Fibroblast of mammary gland (primary cell): ENCODE data around the gene SAFB.

Experiments
- DNase-seq: peaks from one replicate; pipeline ENCODE4 v3.0.0-alpha.2; 2010; ENCODE audit warnings: low read depth
- H3K4me3 ChIP-seq: 2 replicates; pipeline ENCODE4 v1.5.1; 2011; ENCODE audit warnings: low read depth, mild to moderate bottlenecking, low read length, moderate library complexity; ENCODE audit not compliant: control insufficient read depth
- TF ChIP-seq, protein P1 (sequence below): conservative IDR thresholded peaks from 2 replicates; pipeline ENCODE4 v1.5.1; 2011; ENCODE audit warnings: low read depth, low read length, inconsistent platforms; ENCODE audit not compliant: control insufficient read depth, insufficient read depth

The SAFB gene

DNA sequence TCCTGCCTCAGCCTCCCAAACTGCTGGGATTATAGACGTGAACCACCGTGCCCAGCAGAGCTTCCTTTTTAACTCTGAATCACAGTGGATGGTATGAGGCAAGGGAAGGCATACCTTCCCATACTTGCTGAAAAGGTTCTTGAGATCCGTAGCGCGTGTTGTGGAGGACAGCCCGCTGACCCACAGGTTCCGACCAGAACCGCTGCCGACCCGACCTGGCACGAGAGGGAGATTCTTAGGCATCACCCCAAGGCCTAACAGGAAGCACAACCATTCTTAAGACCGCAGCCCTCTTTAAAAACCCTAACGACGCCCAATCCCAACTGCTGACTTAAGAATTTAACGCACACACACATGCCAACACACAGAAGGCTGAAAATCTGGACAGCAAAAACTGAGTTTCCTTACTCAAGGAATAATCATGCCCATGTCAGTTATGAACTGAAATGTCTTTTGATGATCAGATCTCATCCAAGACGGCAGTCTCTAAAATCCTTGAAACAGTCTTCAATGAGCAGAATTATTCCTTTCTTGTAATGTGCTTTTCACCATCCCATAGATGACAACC is 12.9 kb upstream of the SAFB start:
- DNase-seq = no peak
- TF ChIP-seq, protein P1, sequence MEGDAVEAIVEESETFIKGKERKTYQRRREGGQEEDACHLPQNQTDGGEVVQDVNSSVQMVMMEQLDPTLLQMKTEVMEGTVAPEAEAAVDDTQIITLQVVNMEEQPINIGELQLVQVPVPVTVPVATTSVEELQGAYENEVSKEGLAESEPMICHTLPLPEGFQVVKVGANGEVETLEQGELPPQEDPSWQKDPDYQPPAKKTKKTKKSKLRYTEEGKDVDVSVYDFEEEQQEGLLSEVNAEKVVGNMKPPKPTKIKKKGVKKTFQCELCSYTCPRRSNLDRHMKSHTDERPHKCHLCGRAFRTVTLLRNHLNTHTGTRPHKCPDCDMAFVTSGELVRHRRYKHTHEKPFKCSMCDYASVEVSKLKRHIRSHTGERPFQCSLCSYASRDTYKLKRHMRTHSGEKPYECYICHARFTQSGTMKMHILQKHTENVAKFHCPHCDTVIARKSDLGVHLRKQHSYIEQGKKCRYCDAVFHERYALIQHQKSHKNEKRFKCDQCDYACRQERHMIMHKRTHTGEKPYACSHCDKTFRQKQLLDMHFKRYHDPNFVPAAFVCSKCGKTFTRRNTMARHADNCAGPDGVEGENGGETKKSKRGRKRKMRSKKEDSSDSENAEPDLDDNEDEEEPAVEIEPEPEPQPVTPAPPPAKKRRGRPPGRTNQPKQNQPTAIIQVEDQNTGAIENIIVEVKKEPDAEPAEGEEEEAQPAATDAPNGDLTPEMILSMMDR = no peak
- no peak overlapping the region for H3K4me3 ChIP-seq

DNA sequence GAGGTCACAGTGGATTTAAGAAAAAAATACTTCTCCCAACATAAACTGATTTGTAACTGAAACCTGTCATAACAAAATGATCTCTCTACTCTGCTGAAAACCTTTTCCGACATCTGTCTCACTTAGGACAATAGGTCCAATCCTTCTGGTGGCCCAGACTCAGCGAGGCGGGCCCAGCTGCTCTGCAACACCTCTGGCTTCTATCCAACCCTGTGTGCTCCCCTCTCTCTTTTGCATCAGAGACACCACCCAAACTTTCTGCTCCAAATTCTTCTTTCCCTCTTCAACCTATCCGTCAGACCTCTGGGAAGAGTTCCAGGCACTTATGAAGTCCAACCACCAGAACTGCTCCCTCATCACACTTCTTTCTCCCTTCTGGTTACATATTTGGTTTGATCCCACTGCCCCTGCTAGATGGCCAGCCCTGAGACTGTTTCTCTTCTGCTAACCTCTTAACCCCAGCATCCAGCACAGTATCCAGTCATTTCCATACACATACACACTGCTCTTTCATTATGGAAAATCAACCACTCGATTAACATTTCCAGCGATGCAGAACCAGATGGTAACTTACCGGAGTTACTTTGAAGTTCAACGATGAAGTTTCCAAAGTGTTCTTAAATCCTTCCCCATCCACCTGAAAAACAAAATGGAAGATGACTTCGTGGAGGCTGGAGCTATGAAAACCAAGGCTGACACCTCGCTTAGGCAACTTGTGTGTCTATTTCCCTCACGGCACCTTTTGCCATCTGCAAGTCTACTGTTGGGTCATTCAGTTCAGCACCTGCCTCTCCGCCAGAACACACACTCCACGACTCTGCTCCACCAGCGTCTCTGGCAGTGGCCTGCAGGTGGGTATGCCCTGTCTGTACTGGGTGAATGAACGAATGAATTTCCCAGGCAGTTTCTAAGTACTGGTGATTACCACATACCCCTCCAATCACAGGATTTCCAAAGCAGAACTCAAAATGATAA is 9.7 kb upstream of the SAFB start:
- no peak for DNase-seq
- no peak overlapping the region for H3K4me3 ChIP-seq
- TF ChIP-seq, protein P1 = no peak

DNA sequence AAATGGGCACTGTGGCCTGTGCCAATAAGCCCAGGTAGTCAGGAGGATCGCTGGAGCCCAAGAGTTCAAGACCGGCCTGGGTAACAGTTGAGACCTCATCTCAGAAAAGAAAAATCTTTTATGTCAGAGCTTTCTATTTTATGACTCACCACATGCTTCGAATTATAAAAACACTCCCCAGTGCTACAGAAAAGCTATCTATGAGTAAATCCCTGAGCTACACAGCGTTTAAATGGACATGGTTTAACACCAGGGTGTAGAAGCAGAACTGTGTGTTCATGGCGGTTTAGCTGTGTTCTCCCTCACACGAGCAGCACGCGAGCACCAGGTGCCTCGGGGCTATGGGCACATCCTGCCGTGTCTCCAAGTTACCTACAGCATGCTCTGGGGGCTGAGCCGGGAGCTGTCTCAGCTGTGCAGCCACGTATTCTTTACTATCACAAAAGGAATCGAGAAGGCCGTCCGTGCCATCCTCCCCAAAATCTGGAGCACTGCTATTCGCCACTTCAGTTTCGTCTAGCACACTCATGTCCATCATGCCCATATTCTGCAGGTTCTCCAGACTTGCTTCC is 7.0 kb upstream of the SAFB start:
- peak; percentile 30 for DNase-seq
- TF ChIP-seq, protein P1 = no peak

DNA sequence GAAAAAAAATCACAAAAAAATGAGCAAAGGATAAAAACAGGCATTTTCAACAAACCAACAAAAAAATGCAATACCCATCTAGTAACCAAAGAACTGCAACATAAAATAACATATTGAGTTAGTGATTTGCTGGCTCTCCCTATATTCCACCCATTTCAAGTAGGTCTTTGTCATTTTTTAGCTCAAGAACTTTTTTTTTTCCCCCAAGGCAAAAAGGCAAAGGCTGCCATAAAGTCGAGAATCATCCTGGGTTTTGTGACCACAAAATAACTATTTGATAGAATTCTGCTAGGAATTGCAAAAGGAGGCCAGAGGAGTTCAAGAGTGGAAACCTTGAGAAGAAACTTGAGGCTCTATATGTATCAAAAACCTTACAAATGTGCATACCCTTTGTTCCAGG is 5.8 kb upstream of the SAFB start:
- TF ChIP-seq, protein P1 = no peak
- no peak for DNase-seq
- no peak overlapping the region for H3K4me3 ChIP-seq

More for the DNA sequence above, 7.0 kb upstream of the SAFB start:
- H3K4me3 ChIP-seq = no peak overlapping the region

GRCh38 chr19:5618591-5618990 is 4.3 kb upstream of the SAFB start:
- no peak overlapping the region for H3K4me3 ChIP-seq
- TF ChIP-seq, protein P1 = no peak
- no peak for DNase-seq

DNA sequence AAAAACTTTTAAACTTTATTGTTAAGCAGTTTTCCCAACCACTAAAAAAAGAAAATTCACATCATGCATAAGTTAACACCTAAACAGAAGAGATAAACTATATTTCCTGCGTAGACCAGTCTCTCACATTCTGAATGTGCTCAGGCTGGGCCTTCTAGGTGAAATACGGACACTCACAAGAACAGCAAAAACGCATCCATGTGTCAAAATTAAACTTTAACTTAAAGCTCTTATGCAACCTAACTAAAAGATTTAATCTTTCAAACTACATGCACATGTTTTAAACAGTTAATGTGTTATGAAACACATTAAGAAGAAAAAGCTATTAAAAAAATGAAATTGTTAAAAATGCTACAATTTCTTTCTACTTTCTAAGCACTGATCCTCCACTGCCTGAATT is 2.9 kb upstream of the SAFB start:
- TF ChIP-seq, protein P1 = no peak
- H3K4me3 ChIP-seq = no peak overlapping the region
- no peak for DNase-seq
